Tibial nerve (tissue), 4 donors: ENCODE data around the gene FGGY. TPM values are rescaled to one million over a fixed set of nuclear protein-coding genes. Genes with fewer than 3 reads are reported as not detected.
A peak's percentile ranks its signal among the peaks of the same experiment; 100 is the strongest.

Experiments
- DNase-seq, 2 donors: peaks; one replicate each; pipeline ENCODE4 v3.0.0-alpha.2; 2019; ENCODE audit warnings: low spot score in 2 of 2
- H3K27ac ChIP-seq, 4 donors: fragments of 200-600 bp; sonication (generic) in 3 of 4; one replicate each; pipeline ENCODE4 v1.5.1; 2017 to 2019; ENCODE audit warnings: mild to moderate bottlenecking in 1 of 4
- H3K27me3 ChIP-seq, 2 donors: fragments of 200-600 bp; sonication (generic) in 1 of 2; one replicate each; pipeline versions ENCODE4 v1.5.1 to v1.6.0; 2017 to 2019
- H3K36me3 ChIP-seq, 3 donors: fragments of 200-600 bp; sonication (generic); one replicate each; pipeline ENCODE4 v1.5.1; 2018 to 2019
- H3K4me1 ChIP-seq, 4 donors: fragments of 200-600 bp; sonication (generic) in 3 of 4; one replicate each; pipeline ENCODE4 v1.5.1; 2017 to 2019
- H3K4me3 ChIP-seq, 4 donors: fragments of 200-600 bp; sonication (generic) in 3 of 4; one replicate each; pipeline ENCODE4 v1.5.1; 2017 to 2019; ENCODE audit warnings: mild to moderate bottlenecking in 1 of 4, moderate library complexity in 1 of 4
- H3K9me3 ChIP-seq, 4 donors: fragments of 200-600 bp; sonication (generic) in 3 of 4; one replicate each; pipeline ENCODE4 v1.5.1; 2017 to 2019
- EP300 ChIP-seq, 2 donors: sonication (generic); formaldehyde crosslinking; IDR thresholded peaks; one replicate each; pipeline ENCODE4 v1.6.1; 2017; ENCODE audit warnings: antibody characterized with exemption in 2 of 2, mild to moderate bottlenecking in 1 of 2
- POLR2A ChIP-seq, 2 donors: fragments of 450-650 bp; IDR thresholded peaks; one replicate each; pipeline ENCODE4 v1.6.1; 2017; ENCODE audit warnings: antibody characterized with exemption in 2 of 2, mild to moderate bottlenecking in 2 of 2, moderate library complexity in 2 of 2
- WGBS, 2 donors: methylation state at CpG; one replicate each; pipeline ENCODE4 v1.1.5; 2018; 5-methylcytosine and 5-hydroxymethylcytosine counted together
- total RNA-seq, 4 donors: library from RNA; depleted of rRNA; stranded (reverse); fragments of >200 nt; gene quantifications; one replicate each; pipeline ENCODE4 v1.1.0, GENCODE V29; 2016
- TF ChIP-seq, protein P1 (sequence below), 5 experiments: fragments of 200-600 bp in 3 of 5; fragments of 450-650 bp in 2 of 5; sonication (generic) in 3 of 5; IDR thresholded peaks; one replicate each; pipeline ENCODE4 v1.5.1; 2016 to 2019; ENCODE audit warnings: antibody characterized with exemption in 5 of 5, mild to moderate bottlenecking in 3 of 5, moderate library complexity in 2 of 5

The FGGY gene
- total RNA-seq, 4 donors from 2014 or later, result 27.0 to 40.6 (median 32.9) TPM

DNA sequence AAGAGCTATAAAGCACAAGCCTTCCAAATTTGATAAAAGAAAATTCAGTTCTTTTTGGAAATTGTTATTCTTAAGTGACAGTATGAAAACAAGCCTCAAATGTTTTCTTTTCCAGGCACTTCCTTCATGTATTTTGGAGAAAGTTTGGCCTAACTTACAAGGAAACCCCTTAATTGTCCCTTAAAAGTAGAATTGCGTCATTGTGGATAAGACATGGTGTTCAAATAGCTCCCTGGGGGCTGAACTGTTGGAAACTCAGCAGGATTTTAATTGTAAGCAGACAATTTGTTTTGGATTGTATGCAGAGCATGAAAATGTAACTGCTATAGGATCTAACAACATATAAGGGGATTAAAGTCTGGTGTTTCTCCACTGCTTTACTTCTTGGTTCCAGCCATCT, 35.4 kb upstream of the FGGY start:
- no peaks in the 10 kb centered on the region for H3K27me3 ChIP-seq
- no peak overlapping the region for H3K4me3 ChIP-seq
- H3K9me3 ChIP-seq, result no peaks in the 10 kb centered on the region
- H3K4me1 ChIP-seq, result peaks cover 0 to 29% (median 3%) of the 10 kb centered on the region in 4 donors
- TF ChIP-seq, protein P1, sequence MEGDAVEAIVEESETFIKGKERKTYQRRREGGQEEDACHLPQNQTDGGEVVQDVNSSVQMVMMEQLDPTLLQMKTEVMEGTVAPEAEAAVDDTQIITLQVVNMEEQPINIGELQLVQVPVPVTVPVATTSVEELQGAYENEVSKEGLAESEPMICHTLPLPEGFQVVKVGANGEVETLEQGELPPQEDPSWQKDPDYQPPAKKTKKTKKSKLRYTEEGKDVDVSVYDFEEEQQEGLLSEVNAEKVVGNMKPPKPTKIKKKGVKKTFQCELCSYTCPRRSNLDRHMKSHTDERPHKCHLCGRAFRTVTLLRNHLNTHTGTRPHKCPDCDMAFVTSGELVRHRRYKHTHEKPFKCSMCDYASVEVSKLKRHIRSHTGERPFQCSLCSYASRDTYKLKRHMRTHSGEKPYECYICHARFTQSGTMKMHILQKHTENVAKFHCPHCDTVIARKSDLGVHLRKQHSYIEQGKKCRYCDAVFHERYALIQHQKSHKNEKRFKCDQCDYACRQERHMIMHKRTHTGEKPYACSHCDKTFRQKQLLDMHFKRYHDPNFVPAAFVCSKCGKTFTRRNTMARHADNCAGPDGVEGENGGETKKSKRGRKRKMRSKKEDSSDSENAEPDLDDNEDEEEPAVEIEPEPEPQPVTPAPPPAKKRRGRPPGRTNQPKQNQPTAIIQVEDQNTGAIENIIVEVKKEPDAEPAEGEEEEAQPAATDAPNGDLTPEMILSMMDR (IDR thresholded peaks at IDR 0.05), result no peak
- peak; percentile 71 to 86 for TF ChIP-seq EP300 (IDR thresholded peaks at IDR 0.05)
- no peak for TF ChIP-seq POLR2A (IDR thresholded peaks at IDR 0.05)
- H3K36me3 ChIP-seq, result no peaks in the 10 kb centered on the region
- H3K27ac ChIP-seq, result peak overlapping the region in 1 of 4 donors; percentile 0
- WGBS, 2 donors, result 60 to 71% methylated on average over 1 of the region's 1 CpG
- DNase-seq, result peak in 1 of 2 donors; percentile 78

DNA sequence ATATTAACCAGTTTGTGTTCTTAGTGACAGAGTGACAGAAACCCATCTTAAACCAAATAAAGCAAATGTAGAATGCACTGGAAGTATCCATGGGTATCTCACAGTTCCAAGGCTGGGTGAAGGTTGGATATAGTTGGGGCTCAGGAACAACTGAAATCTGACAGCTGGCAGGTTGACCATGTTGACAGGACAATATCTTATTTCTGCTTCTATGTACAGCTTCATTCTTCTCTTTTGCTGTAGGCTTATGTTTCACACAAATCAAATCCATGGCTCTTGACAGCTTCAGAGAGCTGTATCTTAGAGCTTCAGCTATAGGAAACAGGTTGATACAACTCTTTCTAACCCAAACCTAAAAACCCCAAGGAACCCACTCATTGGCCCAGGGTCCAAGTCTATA, 34.3 kb upstream of the FGGY start:
- no peaks in the 10 kb centered on the region for H3K9me3 ChIP-seq
- H3K36me3 ChIP-seq, result no peaks in the 10 kb centered on the region
- no peak overlapping the region for H3K4me3 ChIP-seq
- peaks cover 0 to 36% (median 6%) of the 10 kb centered on the region in 4 donors for H3K4me1 ChIP-seq
- H3K27me3 ChIP-seq, result no peaks in the 10 kb centered on the region
- TF ChIP-seq POLR2A (IDR thresholded peaks at IDR 0.05) (no peak), EP300 (IDR thresholded peaks at IDR 0.05) (no peak)
- TF ChIP-seq, protein P1 (IDR thresholded peaks at IDR 0.05), result no peak
- no peak for DNase-seq
- H3K27ac ChIP-seq, result no peak overlapping the region

DNA sequence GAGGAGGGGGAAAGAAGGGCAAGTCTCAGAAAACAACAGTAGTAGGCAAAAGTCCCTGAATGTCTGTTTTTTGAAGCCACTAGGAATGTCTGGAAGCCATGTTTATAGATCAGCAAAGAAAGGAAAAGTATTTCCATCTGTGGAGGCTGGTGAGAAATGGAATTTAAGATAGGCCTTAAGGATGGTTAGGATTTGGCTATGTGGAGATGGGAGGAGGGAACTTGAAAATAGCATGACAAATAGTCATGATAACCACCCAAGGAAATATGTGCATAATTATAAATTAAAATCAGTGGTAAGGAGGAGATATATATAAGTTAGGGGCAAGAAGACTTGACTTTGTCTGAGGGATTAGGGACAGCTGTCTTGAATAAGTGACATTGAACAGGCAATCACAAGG, 33.8 kb upstream of the FGGY start:
- no peaks in the 10 kb centered on the region for H3K27me3 ChIP-seq
- H3K36me3 ChIP-seq, result no peaks in the 10 kb centered on the region
- no peak for TF ChIP-seq EP300 (IDR thresholded peaks at IDR 0.05)
- TF ChIP-seq POLR2A (IDR thresholded peaks at IDR 0.05), result no peak
- TF ChIP-seq, protein P1 (IDR thresholded peaks at IDR 0.05), result no peak
- H3K4me1 ChIP-seq, result peaks cover 0 to 36% (median 6%) of the 10 kb centered on the region in 4 donors
- DNase-seq, result no peak
- H3K27ac ChIP-seq, result no peak overlapping the region
- no peak overlapping the region for H3K4me3 ChIP-seq
- no peaks in the 10 kb centered on the region for H3K9me3 ChIP-seq

DNA sequence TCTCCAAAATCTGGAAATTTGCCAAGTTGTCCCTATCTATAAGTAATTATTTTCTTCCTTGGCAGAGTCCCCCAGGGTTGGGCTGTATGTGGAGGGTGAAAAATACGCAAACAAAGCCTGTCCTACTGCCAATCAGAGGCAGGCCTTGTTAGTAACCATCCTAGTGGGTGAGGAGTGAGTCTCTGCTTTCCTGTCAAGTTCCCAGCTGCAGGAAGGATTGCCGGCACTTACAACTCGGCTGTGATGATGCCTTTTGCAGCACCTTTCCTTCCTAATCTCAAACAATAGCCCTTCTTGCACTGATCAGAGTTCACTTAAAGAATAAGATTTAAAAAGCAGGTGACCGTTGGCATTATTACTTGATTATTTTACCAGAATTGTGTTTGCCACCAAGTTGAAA, 31.3 kb upstream of the FGGY start:
- H3K4me1 ChIP-seq, result peaks cover 0 to 31% (median 6%) of the 10 kb centered on the region in 4 donors
- 81 to 86% methylated on average over 4 of the region's 4 CpGs for WGBS, 2 donors
- H3K9me3 ChIP-seq, result no peaks in the 10 kb centered on the region
- TF ChIP-seq, protein P1 (IDR thresholded peaks at IDR 0.05), result no peak
- no peak for TF ChIP-seq EP300 (IDR thresholded peaks at IDR 0.05)
- TF ChIP-seq POLR2A (IDR thresholded peaks at IDR 0.05), result no peak
- no peak for DNase-seq
- H3K36me3 ChIP-seq, result no peaks in the 10 kb centered on the region
- H3K27me3 ChIP-seq, result no peaks in the 10 kb centered on the region
- H3K4me3 ChIP-seq, result no peak overlapping the region
- H3K27ac ChIP-seq, result no peak overlapping the region

DNA sequence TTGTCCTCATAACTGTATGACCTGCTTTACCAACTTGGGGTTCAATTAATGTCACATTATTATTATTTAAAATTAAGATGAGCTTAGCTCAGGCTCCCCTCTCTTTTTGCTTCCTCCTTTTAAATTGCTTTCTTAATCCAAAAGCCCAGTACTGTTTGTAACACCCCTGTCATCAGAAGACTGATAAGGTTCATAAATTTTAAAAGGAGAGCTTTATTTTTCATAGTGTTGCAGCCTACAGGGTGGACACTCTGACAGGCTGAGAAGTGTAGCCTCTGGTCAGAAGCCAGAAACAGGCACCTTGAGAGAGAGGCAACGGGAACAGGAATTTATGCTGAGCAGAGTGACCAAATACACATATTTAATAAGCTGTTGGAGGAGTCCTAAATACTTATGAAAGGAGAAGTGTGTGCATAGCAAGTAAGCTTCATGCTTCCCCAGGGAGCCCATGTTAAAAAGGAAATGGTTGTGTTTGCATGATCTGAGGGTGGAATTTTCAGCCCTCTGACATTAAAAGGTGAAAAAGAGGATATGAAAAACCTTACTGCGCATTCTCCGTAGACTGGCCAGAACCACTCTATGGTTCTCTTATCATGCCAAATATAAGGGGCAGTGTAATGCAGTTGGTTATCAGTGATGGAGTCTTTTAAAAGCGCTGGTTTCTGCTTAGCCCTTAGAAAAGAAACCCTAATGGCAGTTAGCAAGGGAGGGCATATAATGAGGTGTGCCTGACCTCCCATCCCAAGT, 30.5 kb upstream of the FGGY start:
- 51 to 62% methylated on average over 4 of the region's 4 CpGs for WGBS, 2 donors
- DNase-seq, result no peak
- Histone ChIP-seq H3K36me3 (no peaks in the 10 kb centered on the region), H3K27me3 (no peaks in the 10 kb centered on the region), H3K9me3 (no peaks in the 10 kb centered on the region), H3K27ac (peak overlapping the region in 2 of 4 donors; percentile 56 to 65), H3K4me3 (no peak overlapping the region), H3K4me1 (peaks cover 0 to 25% (median 6%) of the 10 kb centered on the region in 4 donors)
- peak in 1 of 2 donors; percentile 39 for TF ChIP-seq EP300 (IDR thresholded peaks at IDR 0.05)
- TF ChIP-seq, protein P1 (IDR thresholded peaks at IDR 0.05), result no peak
